ENCODE data around the gene ELOA.

DNA sequence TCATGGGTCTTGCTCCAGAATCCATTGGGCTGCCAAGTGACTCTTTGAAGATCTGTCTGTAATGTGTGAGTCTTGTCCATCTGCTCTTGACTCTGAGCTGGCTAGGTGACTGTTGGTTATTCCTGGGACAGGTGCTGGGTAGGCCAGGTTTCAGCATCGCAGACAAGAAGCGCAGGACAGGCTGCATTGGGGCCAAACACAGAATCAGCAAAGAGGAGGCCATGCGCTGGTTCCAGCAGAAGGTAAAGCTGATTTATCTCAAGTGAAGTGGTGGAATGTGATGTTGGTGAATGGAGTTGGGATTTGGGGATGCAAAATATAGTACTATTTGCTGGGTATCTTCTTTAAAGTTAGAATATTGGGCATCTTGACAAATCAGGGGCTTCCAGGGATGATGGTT lies 47.6 kb upstream of the ELOA start:
- TF ChIP-seq CTCF (conservative IDR thresholded peaks at IDR 0.05) (no peak), ZFX (IDR thresholded peaks at IDR 0.05) (no peak)

Data from C4-2B (cell line).